ENCODE data around the gene CELF1. TPM values are rescaled to one million over a fixed set of nuclear protein-coding genes. Genes with fewer than 3 reads are reported as not detected.

CELF1 gene
- total RNA-seq, 1 donor from 2014 or later = 173 TPM

GRCh38 chr11:47545298-47545697, 7.6 kb downstream of the CELF1 start:
- Histone ChIP-seq H3K36me3 (no peaks in the 10 kb centered on the region), H3K27ac (no peak overlapping the region), H3K4me2 (no peak overlapping the region), H3F3A (ENCODE audit: low read depth) (peaks cover 6% of the 10 kb centered on the region), H3K27me3 (no peaks in the 10 kb centered on the region), H4K20me1 (ENCODE audit: low read depth) (peaks cover 93% of the 10 kb centered on the region), H3K79me2 (ENCODE audit: low read depth) (peaks cover 100% of the 10 kb centered on the region), H3K9me3 (ENCODE audit: low read depth) (no peaks in the 10 kb centered on the region), H3K4me1 (peaks cover 4% of the 10 kb centered on the region), H3K4me3 (no peak overlapping the region), H2AFZ (replicated peaks) (no peak overlapping the region), H3K9ac (no peak overlapping the region)
- Mint-ChIP-seq H3K27me3 (ENCODE audit: insufficient read depth, low read depth) (no peaks in the 10 kb centered on the region), H3K4me1 (peaks cover 12% of the 10 kb centered on the region), H3K36me3 (peaks cover 21% of the 10 kb centered on the region), H3K9me3 (no peaks in the 10 kb centered on the region), H3K27ac (no peak overlapping the region), H3K4me3 (no peak overlapping the region)
- TF ChIP-seq EZH2 (IDR thresholded peaks at IDR 0.05) (no peak), EZH2phosphoT487 (IDR thresholded peaks at IDR 0.05) (no peak), CTCF (IDR thresholded peaks at IDR 0.05) (no peak)
- no peak for DNase-seq (ENCODE audit: low spot score)

GRCh38 chr11:47541070-47541469, 11.9 kb downstream of the CELF1 start:
- H3K27ac ChIP-seq = no peak overlapping the region
- peaks cover 14% of the 10 kb centered on the region for H3K36me3 Mint-ChIP-seq
- no peak for DNase-seq (ENCODE audit: low spot score)
- peaks cover 95% of the 10 kb centered on the region for H4K20me1 ChIP-seq (ENCODE audit: low read depth)
- H3K27me3 ChIP-seq = no peaks in the 10 kb centered on the region
- peaks cover 4% of the 10 kb centered on the region for H3K4me1 ChIP-seq
- no peaks in the 10 kb centered on the region for H3K27me3 Mint-ChIP-seq (ENCODE audit: insufficient read depth, low read depth)
- H3F3A ChIP-seq (ENCODE audit: low read depth) = peaks cover 14% of the 10 kb centered on the region
- peaks cover 20% of the 10 kb centered on the region for H3K4me1 Mint-ChIP-seq
- no peaks in the 10 kb centered on the region for H3K9me3 Mint-ChIP-seq
- no peak overlapping the region for H2AFZ ChIP-seq (replicated peaks)
- H3K9me3 ChIP-seq (ENCODE audit: low read depth) = no peaks in the 10 kb centered on the region
- no peak overlapping the region for H3K4me3 Mint-ChIP-seq
- no peak overlapping the region for H3K9ac ChIP-seq
- no peak overlapping the region for H3K4me2 ChIP-seq
- H3K4me3 ChIP-seq = no peak overlapping the region
- no peaks in the 10 kb centered on the region for H3K36me3 ChIP-seq
- peaks cover 100% of the 10 kb centered on the region for H3K79me2 ChIP-seq (ENCODE audit: low read depth)
- H3K27ac Mint-ChIP-seq = no peak overlapping the region
- TF ChIP-seq EZH2phosphoT487 (IDR thresholded peaks at IDR 0.05) (no peak), CTCF (IDR thresholded peaks at IDR 0.05) (no peak), EZH2 (IDR thresholded peaks at IDR 0.05) (no peak)

GRCh38 chr11:47539681-47540039, 13.3 kb downstream of the CELF1 start:
- no peak overlapping the region for H3K9ac ChIP-seq
- no peaks in the 10 kb centered on the region for H3K36me3 ChIP-seq
- DNase-seq (ENCODE audit: low spot score) = no peak
- H3K9me3 ChIP-seq (ENCODE audit: low read depth) = no peaks in the 10 kb centered on the region
- H3K27ac ChIP-seq = no peak overlapping the region
- H3K9me3 Mint-ChIP-seq = no peaks in the 10 kb centered on the region
- no peak overlapping the region for H3K4me3 Mint-ChIP-seq
- H3K27ac Mint-ChIP-seq = peak overlapping the region; percentile 41
- peaks cover 17% of the 10 kb centered on the region for H3K36me3 Mint-ChIP-seq
- peaks cover 98% of the 10 kb centered on the region for H4K20me1 ChIP-seq (ENCODE audit: low read depth)
- peaks cover 100% of the 10 kb centered on the region for H3K79me2 ChIP-seq (ENCODE audit: low read depth)
- H3K27me3 Mint-ChIP-seq (ENCODE audit: insufficient read depth, low read depth) = no peaks in the 10 kb centered on the region
- peaks cover 14% of the 10 kb centered on the region for H3F3A ChIP-seq (ENCODE audit: low read depth)
- TF ChIP-seq EZH2phosphoT487 (IDR thresholded peaks at IDR 0.05) (no peak), CTCF (IDR thresholded peaks at IDR 0.05) (no peak), EZH2 (IDR thresholded peaks at IDR 0.05) (no peak)
- no peak overlapping the region for H3K4me3 ChIP-seq
- no peaks in the 10 kb centered on the region for H3K27me3 ChIP-seq
- H3K4me1 Mint-ChIP-seq = peaks cover 22% of the 10 kb centered on the region
- H3K4me2 ChIP-seq = no peak overlapping the region
- peaks cover 4% of the 10 kb centered on the region for H3K4me1 ChIP-seq
- H2AFZ ChIP-seq (replicated peaks) = no peak overlapping the region

Measured in neural progenitor cell (in vitro differentiated cells).